Measurements from ENCODE around the gene SRPK3.

The SRPK3 gene

GRCh38 chrX:153755136-153755535, 25.7 kb upstream of the SRPK3 start:
- DNase-seq (ENCODE audit: low read depth in 1 of 2, low spot score in 1 of 2) = no peak
- in situ Hi-C loops (cut with HindIII; ENCODE audit: low pct_unique_long_range_greater_than_20kb, low sequenced_read_pairs) = no loop called here
- no peak for TF ChIP-seq JUND (IDR thresholded peaks at IDR 0.05; ENCODE audit: low read depth)

GRCh38 chrX:153761863-153762262, 19.0 kb upstream of the SRPK3 start:
- TF ChIP-seq JUND (IDR thresholded peaks at IDR 0.05; ENCODE audit: low read depth) = no peak
- no peak for DNase-seq (ENCODE audit: low read depth in 1 of 2, low spot score in 1 of 2)
- in situ Hi-C loops (cut with HindIII; ENCODE audit: low pct_unique_long_range_greater_than_20kb, low sequenced_read_pairs) = no loop called here

GRCh38 chrX:153762626-153763173, 18.1 kb upstream of the SRPK3 start:
- in situ Hi-C loops (cut with HindIII; ENCODE audit: low pct_unique_long_range_greater_than_20kb, low sequenced_read_pairs) = no loop called here
- DNase-seq (ENCODE audit: low read depth in 1 of 2, low spot score in 1 of 2) = no peak

DNA sequence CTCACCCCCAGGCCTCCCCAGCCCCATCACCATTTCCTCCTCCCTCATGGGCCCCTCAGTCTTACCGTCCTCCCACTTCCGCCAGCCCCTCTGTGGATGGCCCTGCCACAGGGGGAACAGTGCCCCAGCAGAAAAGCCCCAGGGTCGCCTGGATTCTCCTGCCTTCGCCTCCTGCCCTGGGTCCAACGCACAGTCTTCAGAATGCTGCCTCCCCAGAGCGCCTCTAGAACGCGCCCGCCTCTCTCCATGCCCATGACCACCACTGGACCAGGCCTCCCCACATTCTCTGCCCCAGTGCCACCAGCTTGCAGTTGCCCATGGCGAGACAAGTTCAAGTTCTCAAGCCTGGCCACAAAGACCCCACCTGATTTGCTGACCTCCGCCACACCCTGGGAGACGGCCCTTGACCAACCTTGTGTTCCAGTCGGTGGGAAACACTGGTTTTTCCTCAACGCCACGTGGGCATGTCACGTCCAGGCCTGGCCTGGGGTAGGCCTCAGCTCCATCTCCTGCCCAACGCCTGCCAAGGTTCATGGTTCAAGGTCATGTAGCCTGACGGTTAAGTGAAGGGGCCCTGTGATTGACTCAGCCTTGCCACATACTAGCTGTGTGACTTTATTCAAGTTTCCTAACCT, 17.4 kb upstream of the SRPK3 start:
- TF ChIP-seq JUND (IDR thresholded peaks at IDR 0.05; ENCODE audit: low read depth) = no peak
- in situ Hi-C loops (cut with HindIII; ENCODE audit: low pct_unique_long_range_greater_than_20kb, low sequenced_read_pairs) = no loop called here

More at GRCh38 chrX:153762626-153763173, 18.1 kb upstream of the SRPK3 start:
- no peak for TF ChIP-seq JUND (IDR thresholded peaks at IDR 0.05; ENCODE audit: low read depth)

GRCh38 chrX:153763989-153764755, 16.7 kb upstream of the SRPK3 start, which contains the start of gene PLXNB3:
Gene PLXNB3 (plus strand): TSS chrX:153764249. CDS start chrX:153765536, 1,287 bp downstream.
- in situ Hi-C loops (cut with HindIII; ENCODE audit: low pct_unique_long_range_greater_than_20kb, low sequenced_read_pairs) = no loop called here
- TF ChIP-seq JUND (IDR thresholded peaks at IDR 0.05; ENCODE audit: low read depth) = no peak
- DNase-seq (ENCODE audit: low read depth in 1 of 2, low spot score in 1 of 2) = peak; percentile 72 to 85

More for the DNA sequence above, 17.4 kb upstream of the SRPK3 start:
- no peak for DNase-seq (ENCODE audit: low read depth in 1 of 2, low spot score in 1 of 2)

DNA sequence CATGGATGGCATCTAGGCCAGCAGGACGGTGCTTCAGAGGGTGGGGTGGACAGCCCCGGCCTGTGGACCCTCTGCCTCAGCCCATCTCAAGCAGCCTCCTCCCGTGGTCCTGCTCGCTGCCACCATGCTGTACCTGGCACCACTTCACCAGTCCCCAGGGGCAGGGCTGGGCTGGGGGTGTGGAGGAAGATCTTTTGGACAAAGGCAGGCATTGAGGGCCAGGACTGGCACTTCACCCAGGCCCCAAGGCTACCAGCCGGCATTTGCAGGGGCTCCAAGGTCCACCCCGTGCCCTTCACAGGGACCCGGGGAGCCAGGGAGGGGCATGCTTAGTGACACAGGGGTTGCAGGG, 16.1 kb upstream of the SRPK3 start:
- in situ Hi-C loops (cut with HindIII; ENCODE audit: low pct_unique_long_range_greater_than_20kb, low sequenced_read_pairs) = no loop called here
- DNase-seq (ENCODE audit: low read depth in 1 of 2, low spot score in 1 of 2) = no peak
- no peak for TF ChIP-seq JUND (IDR thresholded peaks at IDR 0.05; ENCODE audit: low read depth)

GRCh38 chrX:153765138-153766079, 15.4 kb upstream of the SRPK3 start:
- no peak for TF ChIP-seq JUND (IDR thresholded peaks at IDR 0.05; ENCODE audit: low read depth)
- in situ Hi-C loops (cut with HindIII; ENCODE audit: low pct_unique_long_range_greater_than_20kb, low sequenced_read_pairs) = no loop called here
- no peak for DNase-seq (ENCODE audit: low read depth in 1 of 2, low spot score in 1 of 2)

DNA sequence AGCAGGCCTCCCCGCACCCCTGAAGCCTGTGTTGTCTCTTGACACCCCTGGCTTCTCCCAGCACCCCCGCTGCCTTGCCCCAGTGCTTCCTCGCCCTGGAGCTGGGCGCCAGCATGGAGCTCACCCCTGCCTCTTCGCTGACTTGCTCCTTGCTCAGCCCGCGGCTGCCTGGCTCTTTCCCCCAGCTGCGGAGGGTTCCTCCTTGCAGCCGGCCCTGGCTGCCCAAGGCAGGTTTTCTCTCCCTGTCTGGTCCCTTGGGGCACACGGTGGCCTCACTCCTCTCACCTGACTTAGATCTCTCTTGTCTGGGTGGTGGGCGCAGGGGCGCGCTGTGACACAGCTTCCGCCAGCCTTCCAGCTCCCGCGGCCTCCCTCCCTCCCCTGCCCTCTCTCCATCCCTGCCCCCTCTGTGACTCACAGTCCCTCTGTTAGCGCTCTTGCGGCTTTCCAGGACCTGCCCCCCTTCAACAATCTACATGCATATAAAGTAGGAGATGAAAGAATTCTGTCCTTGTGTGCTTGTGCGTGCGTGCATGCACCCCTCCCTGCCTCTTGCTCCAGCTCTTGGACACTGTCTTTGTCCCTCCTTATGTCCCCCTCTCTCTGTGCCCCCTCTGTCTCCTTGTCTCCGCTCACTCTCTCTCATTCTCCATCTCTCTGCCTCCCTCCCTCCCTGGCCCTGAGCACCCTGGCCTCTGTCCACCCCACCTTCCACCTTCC, 14.6 kb upstream of the SRPK3 start:
- no peak for TF ChIP-seq JUND (IDR thresholded peaks at IDR 0.05; ENCODE audit: low read depth)
- no peak for DNase-seq (ENCODE audit: low read depth in 1 of 2, low spot score in 1 of 2)
- in situ Hi-C loops (cut with HindIII; ENCODE audit: low pct_unique_long_range_greater_than_20kb, low sequenced_read_pairs) = no loop called here

- TF ChIP-seq JUND (IDR thresholded peaks at IDR 0.05; ENCODE audit: low read depth) = no peak
- no peak for DNase-seq (ENCODE audit: low read depth in 1 of 2, low spot score in 1 of 2)
- in situ Hi-C loops (cut with HindIII; ENCODE audit: low pct_unique_long_range_greater_than_20kb, low sequenced_read_pairs) = no loop called here
Measured at GRCh38 chrX:153766871-153767673, 13.8 kb upstream of the SRPK3 start.

DNA sequence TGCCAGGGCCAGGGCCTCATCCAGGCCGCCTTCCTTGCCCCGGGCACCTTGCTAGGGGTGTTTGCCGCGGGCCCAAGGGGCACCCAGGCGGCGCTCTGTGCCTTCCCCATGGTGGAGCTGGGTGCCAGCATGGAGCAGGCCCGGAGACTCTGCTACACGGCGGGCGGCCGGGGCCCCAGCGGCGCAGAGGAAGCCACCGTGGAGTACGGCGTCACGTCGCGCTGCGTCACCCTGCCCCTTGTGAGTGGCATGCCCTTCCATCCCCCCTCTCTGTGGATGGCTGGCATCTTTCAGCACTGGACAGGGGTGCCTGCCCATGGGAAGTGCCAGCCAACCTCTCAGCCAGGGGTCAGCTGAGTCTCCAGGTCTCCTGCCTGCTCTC, 13.2 kb upstream of the SRPK3 start:
- in situ Hi-C loops (cut with HindIII; ENCODE audit: low pct_unique_long_range_greater_than_20kb, low sequenced_read_pairs) = no loop called here
- TF ChIP-seq JUND (IDR thresholded peaks at IDR 0.05; ENCODE audit: low read depth) = no peak
- DNase-seq (ENCODE audit: low read depth in 1 of 2, low spot score in 1 of 2) = no peak

All from T47D (cell line).